ENCODE measurements around the gene WIPF2.

Gene WIPF2

GRCh38 chr17:40244255-40244654 is 25.2 kb downstream of the WIPF2 start:
- in situ Hi-C loops (cut with MboI; ENCODE audit: low pct_unique_long_range_greater_than_20kb, low sequenced_read_pairs, unreplicated experiment), result no loop called here
- TF ChIP-seq CTCF (IDR thresholded peaks at IDR 0.05; ENCODE audit: extremely low read depth, insufficient read depth, missing control alignments), result no peak
- no peak for DNase-seq (ENCODE audit: low spot score)

GRCh38 chr17:40247926-40248495 is 28.9 kb downstream of the WIPF2 start:
- TF ChIP-seq CTCF (IDR thresholded peaks at IDR 0.05; ENCODE audit: extremely low read depth, insufficient read depth, missing control alignments), result no peak
- in situ Hi-C loops (cut with MboI; ENCODE audit: low pct_unique_long_range_greater_than_20kb, low sequenced_read_pairs, unreplicated experiment), result no loop called here

GRCh38 chr17:40248507-40248906 is 29.4 kb downstream of the WIPF2 start:
- no peak for DNase-seq (ENCODE audit: low spot score)
- TF ChIP-seq CTCF (IDR thresholded peaks at IDR 0.05; ENCODE audit: extremely low read depth, insufficient read depth, missing control alignments), result no peak
- in situ Hi-C loops (cut with MboI; ENCODE audit: low pct_unique_long_range_greater_than_20kb, low sequenced_read_pairs, unreplicated experiment), result no loop called here

More at GRCh38 chr17:40247926-40248495, 28.9 kb downstream of the WIPF2 start:
- DNase-seq (ENCODE audit: low spot score), result no peak

- in situ Hi-C loops (cut with MboI; ENCODE audit: low pct_unique_long_range_greater_than_20kb, low sequenced_read_pairs, unreplicated experiment), result no loop called here
- no peak for TF ChIP-seq CTCF (IDR thresholded peaks at IDR 0.05; ENCODE audit: extremely low read depth, insufficient read depth, missing control alignments)
- no peak for DNase-seq (ENCODE audit: low spot score)
Measured at GRCh38 chr17:40251576-40251975, 32.5 kb downstream of the WIPF2 start.

- in situ Hi-C loops (cut with MboI; ENCODE audit: low pct_unique_long_range_greater_than_20kb, low sequenced_read_pairs, unreplicated experiment), result no loop called here
- no peak for TF ChIP-seq CTCF (IDR thresholded peaks at IDR 0.05; ENCODE audit: extremely low read depth, insufficient read depth, missing control alignments)
- no peak for DNase-seq (ENCODE audit: low spot score)
Measured at GRCh38 chr17:40253565-40253964, 34.5 kb downstream of the WIPF2 start.

- in situ Hi-C loops (cut with MboI; ENCODE audit: low pct_unique_long_range_greater_than_20kb, low sequenced_read_pairs, unreplicated experiment), result no loop called here
- DNase-seq (ENCODE audit: low spot score), result no peak
- no peak for TF ChIP-seq CTCF (IDR thresholded peaks at IDR 0.05; ENCODE audit: extremely low read depth, insufficient read depth, missing control alignments)
Measured at GRCh38 chr17:40259505-40259904, 40.4 kb downstream of the WIPF2 start.

GRCh38 chr17:40260528-40260927 is 41.4 kb downstream of the WIPF2 start:
- no peak for DNase-seq (ENCODE audit: low spot score)
- in situ Hi-C loops (cut with MboI; ENCODE audit: low pct_unique_long_range_greater_than_20kb, low sequenced_read_pairs, unreplicated experiment), result no loop called here
- no peak for TF ChIP-seq CTCF (IDR thresholded peaks at IDR 0.05; ENCODE audit: extremely low read depth, insufficient read depth, missing control alignments)

Measured in GM13977 (cell line).